Neural crest cell (in vitro differentiated cells): ENCODE measurements around the gene LRRC7. TPM values are rescaled to one million over a fixed set of nuclear protein-coding genes. Genes with fewer than 3 reads are reported as not detected.
"Not testable (repeated sequence)": the region's sequence is repeated elsewhere in the genome, so short reads cannot be mapped to it uniquely, and the experiment has no call there.

ENCODE experiments used
- DNase-seq: peaks from one replicate; pipeline ENCODE4 v3.0.0; 2021; ENCODE audit warnings: low read depth, mixed read lengths, low spot score
- H3K27ac Mint-ChIP-seq: one replicate; pipeline ENCODE4 v1.8.0; 2021; ENCODE audit warnings: mild to moderate bottlenecking, mixed read lengths; ENCODE audit not compliant: unreplicated experiment
- H3K27me3 Mint-ChIP-seq: 2 replicates; pipeline ENCODE4 v1.8.0; 2021; ENCODE audit warnings: low read depth, mild to moderate bottlenecking, mixed read lengths
- H3K36me3 Mint-ChIP-seq: 2 replicates; pipeline ENCODE4 v1.8.0; 2021; ENCODE audit warnings: low read depth, mild to moderate bottlenecking, mixed read lengths
- H3K4me1 Mint-ChIP-seq: 2 replicates; pipeline ENCODE4 v1.8.0; 2021; ENCODE audit warnings: mixed read lengths
- H3K4me3 Mint-ChIP-seq: one replicate; pipeline ENCODE4 v1.8.0; 2021; ENCODE audit warnings: mild to moderate bottlenecking, mixed read lengths
- H3K9me3 Mint-ChIP-seq: 2 replicates; pipeline ENCODE4 v1.8.0; 2021; ENCODE audit warnings: mixed read lengths
- total RNA-seq: library from RNA; stranded (reverse); gene quantifications from 2 replicates; pipeline ENCODE4 v1.2.1, GENCODE V29; 2021
- TF ChIP-seq, protein P1 (sequence below): fragments of 200-600 bp; sonication (generic); conservative IDR thresholded peaks from 2 replicates; pipeline ENCODE4 v1.5.0; 2021; ENCODE audit warnings: antibody characterized with exemption, mild to moderate bottlenecking

Gene LRRC7
- total RNA-seq, 1 donor from 2014 or later, result 2.4 TPM

DNA sequence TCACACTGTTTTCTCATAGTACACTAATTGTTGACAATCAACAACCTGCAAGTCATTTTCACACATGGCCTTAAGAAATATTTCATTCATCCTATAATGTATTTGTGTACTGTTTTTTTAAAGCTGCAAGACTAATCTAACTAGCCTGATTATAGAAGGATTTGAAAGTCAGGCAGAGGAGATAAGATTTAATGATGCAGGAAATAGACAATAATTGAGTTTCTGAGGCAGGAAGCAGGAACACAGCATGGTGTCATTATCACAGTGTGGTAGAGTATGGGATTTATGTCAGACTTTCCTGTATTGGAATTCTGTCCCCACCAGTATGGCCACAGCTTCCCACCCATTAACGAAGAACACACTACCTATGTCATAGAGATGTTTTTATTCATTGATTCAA lies 138.8 kb downstream of the LRRC7 start:
- no peaks in the 10 kb centered on the region for H3K27me3 Mint-ChIP-seq
- no peaks in the 10 kb centered on the region for H3K36me3 Mint-ChIP-seq
- H3K9me3 Mint-ChIP-seq, result no peaks in the 10 kb centered on the region
- H3K4me3 Mint-ChIP-seq, result no peak overlapping the region
- no peaks in the 10 kb centered on the region for H3K4me1 Mint-ChIP-seq
- TF ChIP-seq, protein P1, sequence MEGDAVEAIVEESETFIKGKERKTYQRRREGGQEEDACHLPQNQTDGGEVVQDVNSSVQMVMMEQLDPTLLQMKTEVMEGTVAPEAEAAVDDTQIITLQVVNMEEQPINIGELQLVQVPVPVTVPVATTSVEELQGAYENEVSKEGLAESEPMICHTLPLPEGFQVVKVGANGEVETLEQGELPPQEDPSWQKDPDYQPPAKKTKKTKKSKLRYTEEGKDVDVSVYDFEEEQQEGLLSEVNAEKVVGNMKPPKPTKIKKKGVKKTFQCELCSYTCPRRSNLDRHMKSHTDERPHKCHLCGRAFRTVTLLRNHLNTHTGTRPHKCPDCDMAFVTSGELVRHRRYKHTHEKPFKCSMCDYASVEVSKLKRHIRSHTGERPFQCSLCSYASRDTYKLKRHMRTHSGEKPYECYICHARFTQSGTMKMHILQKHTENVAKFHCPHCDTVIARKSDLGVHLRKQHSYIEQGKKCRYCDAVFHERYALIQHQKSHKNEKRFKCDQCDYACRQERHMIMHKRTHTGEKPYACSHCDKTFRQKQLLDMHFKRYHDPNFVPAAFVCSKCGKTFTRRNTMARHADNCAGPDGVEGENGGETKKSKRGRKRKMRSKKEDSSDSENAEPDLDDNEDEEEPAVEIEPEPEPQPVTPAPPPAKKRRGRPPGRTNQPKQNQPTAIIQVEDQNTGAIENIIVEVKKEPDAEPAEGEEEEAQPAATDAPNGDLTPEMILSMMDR, result no peak
- H3K27ac Mint-ChIP-seq, result no peak overlapping the region
- DNase-seq, result no peak

DNA sequence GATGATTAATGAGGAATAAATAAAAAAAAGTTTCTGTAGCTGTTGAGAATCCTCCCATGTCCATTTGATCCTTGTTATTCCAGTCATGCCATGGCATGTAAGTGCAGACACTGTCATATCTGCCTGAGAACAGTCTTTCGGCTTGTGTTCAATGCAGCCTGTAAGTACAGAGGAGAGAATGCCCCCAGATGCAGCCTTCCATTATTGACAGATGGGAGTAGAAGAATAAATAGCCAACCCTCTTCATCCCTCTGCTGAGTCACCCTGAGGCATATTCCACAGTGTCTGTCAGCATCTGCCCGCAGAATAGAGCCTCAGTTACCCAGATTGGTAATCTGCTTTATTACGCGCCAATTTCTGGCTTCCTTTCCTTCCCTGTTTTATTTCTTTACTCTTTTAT lies 139.4 kb downstream of the LRRC7 start:
- TF ChIP-seq, protein P1, result no peak

DNA sequence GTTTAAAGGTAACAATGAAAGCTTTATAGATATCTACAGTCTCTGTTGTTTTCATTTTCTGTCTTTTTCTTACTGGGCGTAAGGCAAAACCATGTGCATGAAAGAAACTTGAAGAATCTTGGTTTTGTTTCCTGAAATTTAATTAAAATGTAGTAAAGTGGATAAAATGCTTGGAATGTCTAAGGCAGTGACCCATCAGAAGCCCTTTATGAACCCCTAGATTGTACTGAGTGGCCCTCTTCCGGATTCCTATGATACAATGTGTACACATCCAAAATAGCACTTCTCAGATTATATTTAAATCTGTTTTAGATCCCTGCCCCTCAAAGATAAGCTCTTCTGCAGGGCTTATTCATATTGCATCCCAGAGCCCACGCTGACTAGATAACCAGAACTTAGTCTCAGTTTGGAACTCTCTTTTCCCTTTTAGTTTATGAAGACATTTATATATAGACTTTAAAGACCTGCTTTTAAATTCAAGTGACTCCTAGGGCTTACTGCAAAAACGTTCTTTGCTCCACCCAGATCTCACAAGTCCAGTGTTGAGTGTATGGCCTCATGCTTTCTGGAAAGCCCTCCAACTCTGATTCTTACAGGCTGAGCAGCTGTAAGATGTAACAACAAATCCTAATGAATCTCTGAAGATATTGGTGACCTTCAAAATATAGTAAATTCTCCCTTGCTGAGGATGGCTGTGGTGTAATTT lies 142.9 kb downstream of the LRRC7 start:
- Mint-ChIP-seq H3K27ac (no peak overlapping the region), H3K9me3 (no peaks in the 10 kb centered on the region), H3K4me3 (no peak overlapping the region), H3K36me3 (no peaks in the 10 kb centered on the region), H3K27me3 (no peaks in the 10 kb centered on the region), H3K4me1 (no peaks in the 10 kb centered on the region)
- TF ChIP-seq, protein P1, result no peak
- DNase-seq, result no peak

More for the DNA sequence above, 139.4 kb downstream of the LRRC7 start:
- no peaks in the 10 kb centered on the region for H3K27me3 Mint-ChIP-seq
- no peaks in the 10 kb centered on the region for H3K9me3 Mint-ChIP-seq
- H3K36me3 Mint-ChIP-seq, result no peaks in the 10 kb centered on the region
- no peak overlapping the region for H3K27ac Mint-ChIP-seq
- H3K4me1 Mint-ChIP-seq, result no peaks in the 10 kb centered on the region
- no peak overlapping the region for H3K4me3 Mint-ChIP-seq
- DNase-seq, result no peak

DNA sequence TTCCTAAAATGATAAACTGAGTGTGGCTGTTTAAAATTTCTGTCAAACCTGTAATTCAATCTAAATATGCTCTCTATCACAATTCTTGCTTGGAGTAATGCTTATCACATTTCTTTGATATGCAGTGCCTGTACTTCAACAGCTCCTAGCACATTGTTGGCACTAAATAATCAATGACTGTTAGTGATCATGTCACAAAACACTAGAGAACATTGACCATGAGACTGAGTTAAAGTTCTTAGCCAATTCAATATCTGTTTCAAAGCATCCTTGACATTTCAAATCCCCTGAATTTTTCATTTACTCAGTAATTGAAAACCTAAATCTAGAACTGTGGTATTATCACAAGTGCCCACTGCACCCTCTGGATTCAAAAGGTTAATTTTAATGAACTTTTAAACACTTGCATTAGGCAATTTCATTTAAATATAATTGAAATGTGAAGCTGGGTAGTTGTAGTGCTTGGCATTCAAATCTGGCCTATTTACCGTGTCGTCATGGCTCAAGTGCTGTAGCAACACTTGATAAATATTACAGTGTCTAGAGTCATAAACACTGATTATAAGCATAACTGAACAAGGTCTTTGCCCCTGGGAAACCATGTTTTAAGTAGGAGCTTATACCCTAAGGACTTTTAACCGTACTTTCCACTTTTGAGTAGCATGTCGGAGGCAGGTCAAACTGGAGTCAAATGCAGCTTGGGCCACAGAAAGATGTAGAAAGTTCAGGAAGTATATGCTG lies 143.6 kb downstream of the LRRC7 start:
- TF ChIP-seq, protein P1, result no peak
- H3K4me3 Mint-ChIP-seq, result no peak overlapping the region
- no peaks in the 10 kb centered on the region for H3K4me1 Mint-ChIP-seq
- H3K27ac Mint-ChIP-seq, result no peak overlapping the region
- no peaks in the 10 kb centered on the region for H3K36me3 Mint-ChIP-seq
- H3K9me3 Mint-ChIP-seq, result no peaks in the 10 kb centered on the region
- no peaks in the 10 kb centered on the region for H3K27me3 Mint-ChIP-seq
- DNase-seq, result no peak

DNA sequence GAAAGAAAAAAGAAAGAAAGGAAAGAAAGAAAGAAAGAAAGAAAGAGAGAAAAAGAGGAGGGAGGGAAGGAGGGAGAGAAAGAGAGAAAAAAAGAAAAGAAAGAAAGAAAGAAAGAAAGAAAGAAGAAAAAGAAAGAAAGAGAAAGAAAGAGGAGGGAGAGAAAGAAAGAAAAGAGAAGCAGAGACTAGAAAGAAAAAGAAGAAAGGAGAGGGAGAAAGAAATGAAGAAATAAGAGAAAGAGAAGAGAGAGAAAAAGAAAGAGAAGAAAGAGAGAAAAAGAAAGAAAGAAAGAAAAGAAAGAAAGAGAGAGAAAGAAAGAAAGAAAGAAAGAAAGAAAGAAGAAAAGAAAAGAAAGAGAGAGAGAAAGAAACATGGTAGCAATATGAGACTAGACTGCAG lies 150.1 kb downstream of the LRRC7 start:
- not testable (repeated sequence) for H3K27ac Mint-ChIP-seq, H3K4me3 Mint-ChIP-seq, H3K36me3 Mint-ChIP-seq, H3K4me1 Mint-ChIP-seq, DNase-seq, H3K9me3 Mint-ChIP-seq, H3K27me3 Mint-ChIP-seq

DNA sequence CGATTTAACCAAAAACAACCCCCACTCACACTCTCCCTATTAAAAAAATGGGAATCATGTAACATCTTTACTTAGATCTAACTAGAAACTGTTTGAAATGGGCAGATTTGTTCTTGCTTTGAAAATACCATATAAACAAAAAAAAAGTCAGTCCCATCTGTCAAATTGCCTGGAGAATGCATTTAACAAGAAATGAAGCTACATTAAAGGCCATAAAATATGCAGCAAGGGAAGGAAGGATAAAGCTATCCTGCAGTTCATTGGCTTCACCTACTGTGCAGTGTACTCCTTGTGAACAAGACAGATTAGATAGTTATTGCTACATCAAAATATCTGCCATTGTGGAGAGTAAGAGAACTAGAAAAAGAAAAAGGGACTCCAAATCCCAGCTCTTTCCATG lies 160.5 kb downstream of the LRRC7 start:
- no peak overlapping the region for H3K27ac Mint-ChIP-seq
- H3K9me3 Mint-ChIP-seq, result peaks cover 5% of the 10 kb centered on the region
- no peaks in the 10 kb centered on the region for H3K27me3 Mint-ChIP-seq
- TF ChIP-seq, protein P1, result no peak
- peaks cover 5% of the 10 kb centered on the region for H3K36me3 Mint-ChIP-seq
- DNase-seq, result no peak
- no peak overlapping the region for H3K4me3 Mint-ChIP-seq
- no peaks in the 10 kb centered on the region for H3K4me1 Mint-ChIP-seq
